ENCODE measurements around the gene NCBP3. TPM values are rescaled to one million over a fixed set of nuclear protein-coding genes. Genes with fewer than 3 reads are reported as not detected.

Gene NCBP3
- total RNA-seq, 1 experiment from 2014 or later: 58.5 TPM

DNA sequence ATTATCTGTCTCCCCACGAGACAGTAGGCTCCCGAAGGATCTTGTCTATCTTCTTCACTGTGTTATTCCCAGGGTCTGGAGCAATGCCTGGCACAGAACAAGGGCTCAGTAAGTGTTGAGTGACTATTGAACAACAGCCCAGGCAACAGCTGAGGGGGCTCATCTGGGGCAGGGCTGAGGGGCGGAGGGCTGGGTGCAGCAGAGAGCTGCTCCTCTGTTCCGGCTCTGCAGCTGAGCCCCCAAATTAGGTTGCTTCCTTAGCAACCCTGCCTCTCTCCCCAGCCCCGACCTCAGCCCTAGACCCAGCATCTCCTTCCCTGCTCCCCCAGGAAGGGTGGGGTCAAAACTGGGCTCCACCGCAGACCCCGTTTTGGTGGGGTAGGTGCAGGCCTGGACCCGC is 77.3 kb downstream of the NCBP3 start:
- ChIA-PET CTCF (no interaction called here), POLR2A (ENCODE audit: unreplicated experiment) (no interaction called here)
- Histone ChIP-seq H3K9me2 (ENCODE audit: insufficient read depth) (no peaks in the 10 kb centered on the region), H3K4me2 (no peak overlapping the region), H4K20me1 (ENCODE audit: insufficient read depth) (no peaks in the 10 kb centered on the region), H3K4me1 (replicated peaks; ENCODE audit: insufficient read depth) (0 out of 2 replicates have a peak, but pooled peaks cover 6% of the 10 kb centered on the region), H3K36me3 (ENCODE audit: low read depth) (no peaks in the 10 kb centered on the region), H3K9me3 (ENCODE audit: insufficient read depth, low read depth) (no peaks in the 10 kb centered on the region), H3K79me2 (ENCODE audit: low read depth) (no peaks in the 10 kb centered on the region), H3K27me3 (ENCODE audit: insufficient read depth, low read depth) (no peaks in the 10 kb centered on the region), H3F3A (ENCODE audit: insufficient read depth, low read depth) (no peaks in the 10 kb centered on the region), H3K27ac (no peak overlapping the region), H2AFZ (no peak overlapping the region), H3K4me3 (no peak overlapping the region)
- intact Hi-C loops (cut with micrococcal nuclease; ENCODE audit: unreplicated experiment): no loop called here
- no TSS peak for BruUV-seq (replicated peaks)
- TF ChIP-seq, protein P1, sequence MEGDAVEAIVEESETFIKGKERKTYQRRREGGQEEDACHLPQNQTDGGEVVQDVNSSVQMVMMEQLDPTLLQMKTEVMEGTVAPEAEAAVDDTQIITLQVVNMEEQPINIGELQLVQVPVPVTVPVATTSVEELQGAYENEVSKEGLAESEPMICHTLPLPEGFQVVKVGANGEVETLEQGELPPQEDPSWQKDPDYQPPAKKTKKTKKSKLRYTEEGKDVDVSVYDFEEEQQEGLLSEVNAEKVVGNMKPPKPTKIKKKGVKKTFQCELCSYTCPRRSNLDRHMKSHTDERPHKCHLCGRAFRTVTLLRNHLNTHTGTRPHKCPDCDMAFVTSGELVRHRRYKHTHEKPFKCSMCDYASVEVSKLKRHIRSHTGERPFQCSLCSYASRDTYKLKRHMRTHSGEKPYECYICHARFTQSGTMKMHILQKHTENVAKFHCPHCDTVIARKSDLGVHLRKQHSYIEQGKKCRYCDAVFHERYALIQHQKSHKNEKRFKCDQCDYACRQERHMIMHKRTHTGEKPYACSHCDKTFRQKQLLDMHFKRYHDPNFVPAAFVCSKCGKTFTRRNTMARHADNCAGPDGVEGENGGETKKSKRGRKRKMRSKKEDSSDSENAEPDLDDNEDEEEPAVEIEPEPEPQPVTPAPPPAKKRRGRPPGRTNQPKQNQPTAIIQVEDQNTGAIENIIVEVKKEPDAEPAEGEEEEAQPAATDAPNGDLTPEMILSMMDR (conservative IDR thresholded peaks at IDR 0.05): no peak
- TF ChIP-seq EZH2 (IDR thresholded peaks at IDR 0.05; ENCODE audit: low read depth): no peak
- DNase-seq: no peak

DNA sequence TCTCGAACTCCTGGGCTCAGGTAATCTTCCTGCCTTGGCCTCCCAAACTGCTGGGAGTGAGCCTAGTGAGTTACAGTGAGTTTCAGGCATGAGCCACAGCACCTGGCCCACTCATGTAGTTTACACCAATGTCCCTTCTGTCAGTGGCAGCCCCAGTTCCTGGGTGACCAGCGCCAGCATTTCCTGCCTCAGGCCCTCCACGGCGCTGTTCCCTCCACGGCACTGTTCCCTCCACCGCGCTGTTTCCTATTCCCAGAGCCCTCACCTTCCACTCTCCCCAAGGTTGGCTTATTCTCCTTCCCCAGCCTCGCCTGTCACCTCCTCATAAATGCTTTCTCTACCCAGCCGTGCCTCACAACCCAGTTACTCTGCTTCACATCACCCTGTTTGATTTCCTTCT is 77.7 kb downstream of the NCBP3 start:
- CTCF ChIA-PET: no interaction called here
- H3K9me3 ChIP-seq (ENCODE audit: insufficient read depth, low read depth): no peaks in the 10 kb centered on the region
- intact Hi-C loops (cut with micrococcal nuclease; ENCODE audit: unreplicated experiment): no loop called here

DNA sequence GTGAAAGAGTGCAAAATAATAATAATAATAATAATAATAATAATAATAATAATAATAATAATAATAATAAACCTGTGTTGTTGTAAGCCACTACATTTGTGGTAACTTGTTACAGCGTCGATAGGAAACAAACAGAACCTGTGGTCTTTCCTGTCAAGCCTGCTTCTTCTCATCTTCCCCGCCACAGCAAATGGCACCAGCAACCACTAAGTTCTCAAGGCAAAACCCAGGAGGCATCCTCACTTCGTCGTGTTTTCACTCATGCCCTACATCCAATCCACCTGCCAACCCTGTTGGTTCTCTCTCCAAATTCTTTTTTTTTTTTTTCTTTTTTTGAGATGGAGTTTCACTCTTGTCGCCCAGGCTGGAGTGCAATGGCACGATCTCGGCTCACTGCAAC is 79.3 kb downstream of the NCBP3 start:
- Histone ChIP-seq H3K36me3 (ENCODE audit: low read depth) (no peaks in the 10 kb centered on the region), H3F3A (ENCODE audit: insufficient read depth, low read depth) (no peaks in the 10 kb centered on the region), H3K4me2 (no peak overlapping the region), H3K9me3 (ENCODE audit: insufficient read depth, low read depth) (no peaks in the 10 kb centered on the region), H3K4me3 (no peak overlapping the region), H2AFZ (no peak overlapping the region), H3K27ac (no peak overlapping the region), H3K27me3 (ENCODE audit: insufficient read depth, low read depth) (no peaks in the 10 kb centered on the region), H3K9me2 (ENCODE audit: insufficient read depth) (no peaks in the 10 kb centered on the region), H3K79me2 (ENCODE audit: low read depth) (no peaks in the 10 kb centered on the region), H4K20me1 (ENCODE audit: insufficient read depth) (no peaks in the 10 kb centered on the region), H3K4me1 (replicated peaks; ENCODE audit: insufficient read depth) (no peaks in the 10 kb centered on the region)
- TF ChIP-seq, protein P1 (conservative IDR thresholded peaks at IDR 0.05): no peak
- no peak for TF ChIP-seq EZH2 (IDR thresholded peaks at IDR 0.05; ENCODE audit: low read depth)
- intact Hi-C loops (cut with micrococcal nuclease; ENCODE audit: unreplicated experiment): no loop called here
- CTCF ChIA-PET: interaction anchor here (0.7 kb wide), 1 partner anchor 14 kb away, joined by 5 read pairs; no protein-coding TSS in a partner anchor
- BruUV-seq (replicated peaks): no TSS peak
- DNase-seq: no peak
- POLR2A ChIA-PET (ENCODE audit: unreplicated experiment): no interaction called here

More for the DNA sequence above, 77.7 kb downstream of the NCBP3 start:
- H2AFZ ChIP-seq: no peak overlapping the region
- H3F3A ChIP-seq (ENCODE audit: insufficient read depth, low read depth): no peaks in the 10 kb centered on the region
- H4K20me1 ChIP-seq (ENCODE audit: insufficient read depth): no peaks in the 10 kb centered on the region
- BruUV-seq (replicated peaks): no TSS peak
- no peaks in the 10 kb centered on the region for H3K79me2 ChIP-seq (ENCODE audit: low read depth)
- H3K27me3 ChIP-seq (ENCODE audit: insufficient read depth, low read depth): no peaks in the 10 kb centered on the region
- POLR2A ChIA-PET (ENCODE audit: unreplicated experiment): no interaction called here
- H3K27ac ChIP-seq: no peak overlapping the region
- no peak overlapping the region for H3K4me2 ChIP-seq
- H3K4me1 ChIP-seq (replicated peaks; ENCODE audit: insufficient read depth): 0 out of 2 replicates have a peak, but pooled peaks cover 1% of the 10 kb centered on the region
- no peak overlapping the region for H3K4me3 ChIP-seq
- no peaks in the 10 kb centered on the region for H3K36me3 ChIP-seq (ENCODE audit: low read depth)
- no peak for DNase-seq
- H3K9me2 ChIP-seq (ENCODE audit: insufficient read depth): no peaks in the 10 kb centered on the region
- TF ChIP-seq, protein P1 (conservative IDR thresholded peaks at IDR 0.05): no peak
- TF ChIP-seq EZH2 (IDR thresholded peaks at IDR 0.05; ENCODE audit: low read depth): no peak
